DMS153 treated with DMSO at 0.1 percent for 48 hours (cell line): Measurements from ENCODE around the gene RHOC.
"Not testable (repeated sequence)": the region's sequence is repeated elsewhere in the genome, so short reads cannot be mapped to it uniquely, and the experiment has no call there.

ENCODE experiments used
- DNase-seq: peaks from one replicate; lab custom pipeline; 2025; ENCODE audit not compliant: unreplicated experiment; lab: John Stamatoyannopoulos, UW

Gene RHOC

DNA sequence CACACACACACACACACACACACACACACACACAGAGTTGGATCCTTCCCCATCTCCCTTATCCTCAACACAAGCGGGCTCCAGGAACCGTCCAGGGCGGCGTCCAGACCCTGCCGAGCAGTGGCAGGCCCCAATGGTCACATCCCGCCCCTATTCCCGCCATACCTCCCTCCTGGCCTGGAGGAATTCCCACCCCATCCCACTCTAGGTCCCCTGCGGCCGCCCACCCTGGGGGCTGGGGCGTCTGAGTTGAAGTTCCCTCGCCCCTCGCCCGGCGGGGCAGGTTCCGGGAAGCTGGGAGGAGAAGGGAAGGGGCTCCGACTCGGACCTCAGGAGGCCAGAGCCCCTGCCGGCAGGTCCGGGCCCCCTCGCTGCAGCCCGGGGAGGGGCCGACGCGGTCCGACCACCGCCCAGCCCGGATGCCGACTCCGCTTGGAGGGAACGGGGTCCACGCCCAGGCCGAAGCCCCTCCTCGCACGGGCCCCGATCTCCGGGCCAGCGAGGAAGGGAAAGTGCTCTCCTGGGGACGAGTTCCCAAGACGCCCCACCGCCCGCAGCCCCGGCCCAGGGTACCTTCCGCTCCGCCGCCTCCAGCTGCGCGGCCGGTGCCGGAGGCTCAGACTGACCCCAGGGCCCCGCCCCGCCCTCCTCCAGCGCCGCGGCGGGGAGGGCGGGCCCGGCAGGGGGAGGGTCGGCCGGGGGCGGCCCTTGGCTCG, at the start of gene RHOC:
Gene RHOC (minus strand): TSS at position 623 of the 716 bp plus-strand sequence. CDS start 3,328 bp downstream, outside the sequence.
- DNase-seq, result no peak

DNA sequence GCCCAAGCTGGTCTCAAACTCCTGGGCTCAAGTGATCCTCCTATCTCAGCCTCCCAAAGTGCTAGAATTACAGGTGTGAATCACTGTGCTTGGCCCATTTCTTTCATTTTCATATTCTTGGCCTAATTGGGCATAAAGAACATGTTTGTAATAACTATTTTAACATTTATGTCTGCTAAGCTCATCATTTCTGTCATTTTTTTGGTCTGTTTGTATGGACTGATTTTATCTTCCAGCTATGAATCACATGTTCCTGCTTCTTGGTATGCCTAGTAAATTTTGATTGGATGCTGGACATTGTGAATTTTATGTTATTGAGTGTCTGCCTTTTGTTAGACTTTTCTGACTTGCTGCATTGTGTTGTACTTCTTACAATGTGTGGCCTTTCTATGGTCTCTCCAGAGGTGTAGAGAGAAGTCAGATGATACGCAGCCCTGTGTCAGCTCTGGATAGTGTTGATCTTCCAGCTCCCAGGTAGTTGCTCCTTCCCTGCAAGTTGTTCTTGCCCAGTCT, 47.2 kb upstream of the RHOC start:
- DNase-seq, result no peak

DNA sequence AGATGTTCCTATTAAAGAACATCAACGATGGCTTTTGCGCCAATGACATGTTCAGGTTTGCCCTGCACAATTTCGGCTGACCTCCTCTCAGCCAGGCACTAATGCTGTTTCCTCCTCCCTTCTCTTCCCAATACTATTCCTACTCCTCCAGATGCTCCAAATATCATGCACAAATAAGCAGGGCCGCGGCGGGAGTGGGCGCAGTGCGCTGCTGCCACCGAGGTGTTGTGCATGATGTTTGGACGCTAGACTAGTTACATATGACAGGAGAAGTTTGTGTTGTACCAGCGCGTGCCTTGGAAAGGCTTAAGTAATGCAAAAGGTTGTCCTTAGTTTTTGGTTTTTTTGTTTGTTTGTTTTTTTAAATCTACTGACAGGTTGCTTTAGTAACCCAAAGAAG, 41.5 kb upstream of the RHOC start:
- no peak for DNase-seq

DNA sequence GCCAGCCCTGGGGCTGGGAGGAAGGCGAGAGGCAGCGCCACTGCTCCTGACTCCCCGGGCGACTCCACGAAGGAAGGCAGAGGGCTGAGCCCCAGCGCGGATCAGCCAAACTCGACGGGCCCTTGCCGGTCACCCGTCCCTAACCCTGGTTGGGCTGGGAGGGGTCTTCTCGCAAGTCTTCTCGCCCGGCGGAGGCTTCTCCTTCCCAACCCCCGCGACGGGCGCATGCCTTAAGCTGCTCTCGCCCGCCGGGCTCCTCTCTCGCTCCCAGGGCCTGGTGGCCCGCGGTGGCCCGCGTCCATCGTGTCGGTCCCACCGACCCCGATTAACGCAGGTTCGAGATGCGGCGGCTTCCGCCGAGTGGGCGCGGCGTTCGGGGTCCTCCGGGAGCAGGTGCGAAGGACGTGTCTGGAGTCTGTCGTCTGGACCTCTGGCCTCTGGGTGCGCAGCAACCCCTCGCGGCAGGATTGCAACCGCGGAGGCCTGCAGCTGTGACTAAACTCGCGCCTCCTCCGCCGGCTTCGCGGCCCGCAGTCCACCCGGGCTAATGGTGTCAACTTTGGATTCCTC, 37.2 kb upstream of the RHOC start:
- DNase-seq, result no peak

DNA sequence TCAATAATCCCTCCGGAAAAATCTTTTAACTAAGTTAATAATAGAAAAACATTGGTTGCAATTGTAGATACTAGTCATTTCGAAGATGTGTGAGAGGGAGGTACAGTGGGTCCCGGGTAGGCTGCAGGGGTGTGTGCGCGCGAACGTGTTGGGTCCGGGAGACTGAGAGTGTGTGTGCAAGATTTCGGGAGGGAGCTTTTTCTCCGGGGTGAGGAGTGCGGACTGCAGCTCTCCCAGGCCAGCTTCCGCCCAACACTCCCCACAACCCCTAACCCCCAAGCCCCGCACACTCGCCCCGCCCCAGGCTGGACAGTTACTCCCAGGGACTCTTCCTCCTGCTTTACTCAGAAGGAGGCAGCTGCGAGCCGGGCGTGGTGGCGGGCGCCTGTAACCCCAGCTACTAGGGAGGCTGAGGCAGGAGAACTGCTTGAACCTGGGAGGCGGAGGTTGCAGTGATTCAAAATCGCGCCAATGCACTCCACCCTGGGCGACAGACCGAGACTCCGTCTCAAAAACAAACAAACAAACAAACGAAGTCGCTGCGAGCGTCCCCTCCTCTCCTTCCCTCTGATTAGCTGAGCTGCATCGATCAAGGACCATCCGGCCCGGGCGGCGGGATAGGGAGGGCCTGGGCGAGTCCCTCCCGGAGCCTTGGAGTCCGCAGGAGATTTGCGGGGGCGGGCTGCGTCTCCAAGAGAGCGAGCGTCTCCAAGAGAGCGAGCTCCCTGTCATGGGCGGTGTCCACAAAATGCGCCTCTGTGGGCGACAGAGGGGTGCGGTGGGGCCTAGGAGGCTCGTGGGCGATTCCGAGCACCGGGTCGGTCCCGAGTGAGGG, 36.5 kb upstream of the RHOC start:
- DNase-seq, result no peak

DNA sequence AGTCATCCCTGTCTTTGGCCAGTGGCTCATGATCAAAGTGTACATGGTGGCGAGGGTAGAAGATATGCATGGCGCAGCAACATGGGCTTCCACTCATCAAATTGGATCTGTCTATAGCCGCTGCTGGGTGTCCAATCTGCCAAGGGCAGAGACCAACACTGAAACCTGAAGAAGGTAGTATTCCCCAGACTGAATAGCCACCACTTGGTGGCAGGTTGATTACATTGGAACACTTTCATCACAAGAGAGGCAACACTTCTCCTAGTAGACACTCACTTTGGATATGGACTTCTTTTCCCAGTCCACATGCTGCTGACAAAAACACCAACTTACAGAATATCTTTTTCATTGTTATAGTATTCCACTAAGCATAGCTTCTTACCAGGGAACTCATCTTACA, 30.6 kb upstream of the RHOC start:
- no peak for DNase-seq

DNA sequence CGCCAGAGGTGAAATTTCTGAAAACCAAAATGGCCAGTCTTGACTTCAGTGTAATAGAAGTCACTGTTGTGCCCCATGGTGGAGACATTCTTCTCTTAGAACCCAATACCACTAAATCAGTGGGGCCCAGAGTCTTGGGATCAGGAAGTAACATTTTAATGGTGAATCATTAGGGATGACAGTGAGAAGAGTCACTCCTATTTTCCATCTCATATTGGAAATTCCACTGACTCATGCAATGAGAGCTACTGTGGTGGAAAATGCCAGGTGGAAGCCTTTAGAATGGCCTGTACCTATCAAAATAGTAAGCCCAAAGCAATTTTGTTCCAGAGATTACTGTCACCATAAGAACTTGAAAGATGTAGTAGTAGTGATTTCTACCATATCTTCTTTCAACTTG, 28.8 kb upstream of the RHOC start:
- DNase-seq, result no peak

DNA sequence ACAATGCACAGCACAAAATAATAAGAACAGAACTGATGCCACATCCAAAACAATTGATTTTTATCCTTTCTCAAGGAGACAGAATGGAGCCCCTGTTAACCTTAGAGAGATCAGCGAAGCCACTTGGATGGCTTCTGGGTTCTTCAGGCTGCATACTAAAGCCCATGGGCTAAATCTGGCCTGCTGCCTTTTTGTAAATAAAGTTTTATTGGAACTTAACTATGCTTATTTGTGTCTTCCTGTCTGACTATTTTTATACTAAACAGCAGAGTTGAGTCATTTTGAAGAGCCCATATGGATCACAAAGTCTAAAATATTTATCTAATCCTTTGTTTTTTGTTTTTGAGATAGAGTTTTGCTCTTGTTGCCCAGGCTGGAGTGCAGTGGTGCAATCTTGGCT, 24.5 kb upstream of the RHOC start:
- no peak for DNase-seq

DNA sequence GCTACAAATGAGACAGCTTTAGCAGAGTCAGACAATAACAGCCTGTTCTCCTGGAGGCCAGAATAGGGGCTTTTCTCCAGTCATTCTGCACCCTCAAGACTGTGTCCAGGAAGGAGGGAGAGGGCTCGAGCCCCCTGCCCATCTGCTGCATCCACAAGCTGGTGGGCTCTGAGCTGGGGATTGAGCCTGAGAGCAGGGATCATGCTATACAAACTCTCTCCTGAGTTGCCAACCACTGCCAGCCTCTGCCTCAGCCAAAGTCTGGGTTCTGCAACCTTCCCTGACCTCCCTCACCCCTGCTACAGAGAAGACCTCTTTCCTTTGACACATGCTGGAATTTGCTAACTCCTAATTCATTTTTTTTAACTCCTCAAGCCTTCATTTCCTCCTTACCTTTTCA, 23.0 kb upstream of the RHOC start:
- no peak for DNase-seq

DNA sequence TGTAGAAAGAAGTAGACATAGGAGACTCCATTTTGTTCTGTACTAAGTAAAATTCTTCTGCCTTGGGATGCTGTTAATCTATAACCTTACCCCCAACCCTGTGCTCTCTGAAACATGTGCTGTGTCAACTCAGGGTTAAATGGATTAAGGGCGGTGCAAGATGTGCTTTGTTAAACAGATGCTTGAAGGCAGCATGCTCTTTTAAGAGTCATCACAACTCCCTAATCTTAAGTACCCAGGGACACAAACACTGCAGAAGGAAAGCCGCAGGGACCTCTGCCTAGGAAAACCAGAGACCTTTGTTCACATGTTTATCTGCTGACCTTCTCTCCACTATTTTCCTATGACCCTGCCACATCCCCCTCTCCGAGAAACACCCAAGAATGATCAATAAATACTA, 22.1 kb upstream of the RHOC start:
- DNase-seq, result not testable (repeated sequence)

DNA sequence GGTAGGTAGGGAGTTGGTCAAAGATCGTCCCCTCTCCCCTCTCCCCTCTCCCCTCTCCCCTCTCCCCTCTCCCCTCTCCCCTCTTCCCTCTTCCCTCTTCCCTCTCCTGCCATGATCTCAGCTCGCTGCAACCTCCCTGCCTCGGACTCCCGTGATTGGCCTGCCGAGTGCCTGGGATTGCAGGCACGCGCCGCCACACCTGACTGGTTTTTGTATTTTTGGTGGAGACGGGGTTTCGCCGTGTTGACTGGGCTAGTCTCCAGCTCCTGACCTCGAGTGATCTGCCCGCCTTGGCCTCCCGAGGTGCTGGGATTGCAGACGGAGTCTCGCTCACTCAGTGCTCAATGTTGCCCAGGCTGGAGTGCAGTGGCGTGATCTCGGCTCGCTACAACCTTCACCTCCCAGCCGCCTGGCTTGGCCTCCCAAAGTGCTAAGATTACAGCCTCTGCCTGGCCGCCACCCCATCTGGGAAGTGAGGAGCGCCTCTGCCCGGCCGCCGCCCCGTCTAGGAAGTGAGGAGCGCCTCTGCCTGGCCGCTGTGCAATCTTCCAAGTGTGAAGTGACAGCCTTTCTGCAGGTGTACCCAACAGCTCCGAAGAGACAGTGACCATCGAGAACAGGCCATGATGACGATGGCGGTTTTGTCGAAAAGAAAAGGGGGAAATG, 21.5 kb upstream of the RHOC start:
- not testable (repeated sequence) for DNase-seq

DNA sequence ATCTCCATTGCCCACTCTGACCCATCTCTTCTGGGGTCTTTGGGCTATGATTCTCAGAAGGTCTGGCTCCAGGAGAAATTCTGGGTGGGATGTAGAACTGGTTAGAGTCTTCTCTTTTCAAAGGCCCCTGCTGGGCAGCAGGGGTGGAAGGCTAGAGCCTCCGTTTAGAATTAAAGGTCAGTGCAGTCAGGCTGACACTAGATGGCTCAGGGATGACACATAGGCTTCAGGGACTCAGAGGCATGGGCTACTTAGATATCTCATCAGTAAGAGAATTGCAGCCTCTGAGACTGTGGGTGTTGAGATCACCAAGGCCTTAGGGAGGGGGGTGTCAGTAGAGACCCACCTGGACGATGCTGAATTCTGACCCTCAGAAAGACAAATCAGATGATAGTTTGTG, 20.8 kb upstream of the RHOC start:
- DNase-seq, result no peak

DNA sequence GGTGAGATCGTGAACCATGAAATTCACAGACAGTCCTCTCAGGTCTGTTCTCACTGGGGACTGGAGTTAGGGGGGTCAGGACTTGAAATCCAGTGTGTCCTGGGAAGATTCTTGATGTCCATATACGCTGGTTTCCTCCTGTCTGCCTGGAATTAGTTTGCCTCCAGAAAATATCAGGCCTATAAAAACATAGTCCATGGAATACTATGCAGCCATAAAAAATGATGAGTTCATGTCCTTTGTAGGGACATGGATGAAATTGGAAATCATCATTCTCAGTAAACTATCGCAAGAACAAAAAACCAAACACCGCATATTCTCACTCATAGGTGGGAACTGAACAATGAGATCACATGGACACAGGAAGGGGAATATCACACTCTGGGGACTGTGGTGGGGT, 17.3 kb upstream of the RHOC start:
- not testable (repeated sequence) for DNase-seq

DNA sequence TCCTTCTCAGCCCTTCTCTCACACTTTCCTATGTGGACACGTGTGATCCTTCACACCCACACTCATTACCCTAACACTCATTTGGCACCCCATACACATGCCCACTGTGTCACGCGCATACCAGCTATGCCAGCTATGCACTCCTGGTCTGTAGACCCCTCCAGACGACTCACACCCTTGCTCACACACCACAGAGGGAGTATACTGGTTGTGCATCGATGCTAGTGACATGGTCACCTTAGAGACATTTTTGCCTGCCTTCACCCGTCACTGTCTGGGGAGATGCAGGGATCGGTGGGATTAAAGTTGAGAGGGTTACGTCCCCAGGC, 16.5 kb upstream of the RHOC start:
- no peak for DNase-seq

DNA sequence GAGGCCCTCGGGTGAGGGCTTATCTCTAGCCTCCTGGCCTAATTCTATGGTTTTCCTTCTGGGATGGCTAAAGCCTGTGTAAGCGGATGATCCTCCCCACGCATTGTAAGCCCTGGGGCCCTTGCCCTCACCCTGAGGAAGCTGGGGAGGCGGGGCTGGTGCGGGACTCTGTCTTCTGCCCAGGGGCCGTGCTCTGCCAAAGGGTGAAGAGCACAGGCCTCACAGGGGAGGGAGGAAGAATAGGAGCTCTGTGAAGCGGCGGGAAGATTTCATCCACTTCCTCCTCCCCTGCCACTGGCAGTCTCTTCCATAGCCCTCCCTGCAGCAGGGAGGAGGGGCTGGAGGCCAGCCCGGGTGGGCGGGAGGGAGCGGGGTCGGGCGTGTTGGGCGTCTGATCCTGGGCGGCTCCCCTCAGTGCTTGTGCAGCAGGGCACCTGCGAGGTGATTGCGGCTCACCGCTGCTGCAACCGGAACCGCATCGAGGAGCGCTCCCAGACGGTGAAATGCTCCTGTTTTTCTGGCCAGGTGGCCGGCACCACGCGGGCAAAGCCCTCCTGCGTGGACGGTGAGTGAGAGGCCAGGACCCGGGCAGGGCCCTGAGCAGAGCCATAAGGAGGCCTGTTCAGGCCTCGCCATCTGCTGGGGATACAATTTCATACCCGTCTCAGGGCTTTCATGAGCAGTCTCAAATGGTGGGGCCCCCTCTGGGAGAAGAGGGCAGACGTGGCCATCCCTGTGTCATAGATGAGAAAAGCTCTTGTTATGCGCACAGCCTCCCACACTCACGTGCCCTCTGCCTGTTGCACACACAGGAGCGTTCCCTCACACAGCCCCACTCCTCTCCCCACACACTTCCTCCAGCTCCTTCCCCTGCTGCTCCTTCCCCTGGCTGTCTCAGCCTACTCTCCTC, 15.9 kb upstream of the RHOC start:
- peak; percentile 32 for DNase-seq

DNA sequence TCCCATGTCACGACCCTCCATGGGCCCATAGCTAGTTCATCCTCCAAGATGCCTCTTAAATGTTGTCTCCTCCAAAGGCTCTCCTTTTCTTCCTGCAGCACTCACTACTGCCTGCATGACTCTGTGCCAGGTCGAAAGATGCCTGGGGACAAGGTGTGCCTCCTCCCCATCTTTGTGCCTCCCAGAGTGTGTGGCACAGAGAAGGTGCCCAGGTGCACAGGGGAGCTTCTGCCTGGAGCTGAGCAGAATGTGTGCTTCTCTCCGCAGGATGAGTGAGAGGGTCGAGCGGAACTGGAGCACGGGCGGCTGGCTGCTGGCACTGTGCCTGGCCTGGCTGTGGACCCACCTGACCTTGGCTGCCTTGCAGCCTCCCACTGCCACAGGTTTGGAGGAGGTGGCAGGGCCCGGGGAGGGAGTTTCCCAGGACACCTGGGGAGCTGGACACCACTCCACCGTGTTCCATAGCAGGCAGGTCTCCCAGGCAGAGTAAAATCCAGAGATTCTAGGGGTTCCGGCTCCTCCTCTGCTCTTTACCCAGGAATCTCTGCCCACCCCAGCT, 15.1 kb upstream of the RHOC start:
- DNase-seq, result no peak

DNA sequence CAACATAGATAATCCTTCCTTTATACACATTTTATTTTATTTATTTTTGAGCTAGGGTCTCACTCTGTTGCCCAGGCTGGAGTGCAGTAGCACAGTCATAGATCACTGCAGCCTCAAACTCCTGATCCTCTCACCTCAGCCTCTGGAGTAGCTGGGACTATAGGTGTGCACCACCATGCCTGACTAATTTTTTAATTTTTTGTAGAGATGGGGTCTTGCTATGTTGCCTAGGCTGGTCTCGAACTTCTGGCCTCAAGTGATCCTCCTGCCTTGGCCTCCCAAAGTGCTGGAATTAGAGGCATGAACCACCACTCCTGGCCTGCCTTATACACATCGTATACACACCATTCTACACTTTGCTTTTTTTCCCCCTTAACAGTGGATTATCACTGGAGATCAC, 14.4 kb upstream of the RHOC start:
- not testable (repeated sequence) for DNase-seq

DNA sequence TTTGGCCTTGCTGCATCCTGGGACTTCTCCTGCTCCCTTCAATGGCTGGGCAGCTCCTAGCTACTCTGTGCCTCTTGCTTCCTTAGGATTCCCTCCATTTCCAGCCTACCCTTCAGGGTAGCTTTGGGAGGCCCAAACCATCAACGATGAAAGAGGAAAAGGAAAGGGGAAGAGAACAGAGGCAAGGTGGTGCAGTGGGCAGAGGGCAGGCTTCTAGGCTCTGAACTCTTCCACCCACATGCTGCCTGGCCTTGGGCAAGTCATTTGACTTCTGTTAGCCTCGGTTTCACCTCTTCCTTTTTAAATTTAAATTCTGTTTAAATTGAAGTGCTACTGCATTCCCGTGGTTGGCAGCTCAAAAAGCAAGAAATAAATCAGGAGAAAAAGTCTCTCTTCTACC, 13.9 kb upstream of the RHOC start:
- no peak for DNase-seq

DNA sequence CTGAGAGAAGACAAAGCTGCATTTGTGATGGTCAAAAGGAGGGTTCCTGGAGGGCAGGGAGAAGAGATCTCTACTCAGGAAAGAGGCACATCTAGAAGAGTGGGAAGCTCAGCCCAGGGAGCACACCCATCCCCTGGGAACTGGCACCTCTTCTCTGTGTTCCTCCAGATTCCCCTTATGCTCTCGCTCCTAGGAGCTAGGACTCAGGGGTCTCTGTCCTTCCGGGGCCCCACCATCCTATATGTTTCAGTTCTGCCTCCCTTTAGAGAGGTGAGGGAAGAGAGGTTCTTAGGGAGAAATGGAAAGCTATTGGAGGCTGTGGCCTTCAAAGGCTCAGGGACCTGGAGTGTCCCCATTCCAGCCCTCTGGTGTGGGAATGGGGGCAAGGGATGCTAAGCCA, 12.8 kb upstream of the RHOC start:
- no peak for DNase-seq
